HG02678 (cell line): Measurements from ENCODE around the gene ATG7.

Experiments used
- ATAC-seq: cut with Tn5 transposase; IDR thresholded peaks from one replicate; pipeline ENCODE4 v1.9.1; 2021; ENCODE audit warnings: mild to moderate bottlenecking, moderate library complexity; ENCODE audit not compliant: unreplicated experiment

The ATG7 gene

DNA sequence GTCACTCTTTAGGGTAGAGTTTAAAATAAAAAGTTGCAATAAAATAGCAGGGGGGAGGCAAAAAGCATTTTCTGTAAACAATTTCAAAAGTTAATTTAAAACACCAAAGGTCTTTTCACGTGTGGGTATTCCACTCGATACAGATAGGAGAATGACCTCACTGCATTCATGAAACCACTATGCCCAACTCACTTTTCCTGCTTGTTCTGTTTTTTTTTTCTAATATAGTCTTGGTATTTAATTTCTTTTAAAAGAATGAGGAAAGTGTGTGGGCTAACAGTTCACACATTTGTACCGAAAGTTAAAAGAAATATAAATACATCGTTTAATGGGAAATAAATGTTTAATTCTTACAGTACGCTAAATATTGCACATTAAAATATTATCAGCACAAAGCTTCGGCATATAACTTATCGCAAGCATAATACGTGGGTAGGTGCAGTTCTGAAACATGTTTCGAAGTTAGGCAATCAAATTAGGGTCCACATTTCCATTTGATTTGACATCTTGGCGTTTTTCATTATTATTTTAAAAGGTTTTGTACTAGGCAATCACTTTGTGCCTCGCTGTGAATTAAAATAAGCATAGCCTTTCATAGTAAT, 330.1 kb downstream of the ATG7 start:
- no peak for ATAC-seq

DNA sequence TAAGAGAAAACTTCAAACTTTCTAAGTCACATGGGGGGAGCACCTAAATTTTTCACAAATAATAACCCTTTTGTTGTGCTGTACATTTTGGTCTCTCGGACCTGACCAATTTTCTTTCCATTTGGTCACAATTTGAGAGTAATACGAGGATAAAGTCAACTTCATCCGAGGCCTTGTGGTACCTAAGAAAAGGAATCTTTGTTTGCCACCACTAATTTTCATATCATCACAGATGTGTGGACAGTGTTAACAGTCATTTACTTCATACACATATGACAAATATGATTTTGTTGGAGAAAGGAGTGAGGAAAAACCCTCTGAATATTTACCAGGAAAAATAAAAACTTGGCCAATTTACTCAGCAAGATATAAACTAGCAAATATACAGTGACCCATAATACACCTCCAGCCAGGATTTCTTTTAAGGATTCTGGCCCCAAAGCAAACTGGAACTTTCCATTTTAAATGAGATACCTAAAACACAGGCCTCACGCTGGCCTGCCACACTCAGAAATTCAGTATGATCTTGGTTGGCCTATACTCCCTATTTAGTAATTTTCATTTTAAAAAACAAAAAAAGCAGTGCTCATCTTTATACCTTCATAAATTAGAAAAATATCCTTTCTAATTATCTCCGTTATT, 330.8 kb downstream of the ATG7 start:
- no peak for ATAC-seq

- no peak for ATAC-seq
These were observed 331.4 kb downstream of the ATG7 start for GRCh38 chr3:11603628-11604027.

DNA sequence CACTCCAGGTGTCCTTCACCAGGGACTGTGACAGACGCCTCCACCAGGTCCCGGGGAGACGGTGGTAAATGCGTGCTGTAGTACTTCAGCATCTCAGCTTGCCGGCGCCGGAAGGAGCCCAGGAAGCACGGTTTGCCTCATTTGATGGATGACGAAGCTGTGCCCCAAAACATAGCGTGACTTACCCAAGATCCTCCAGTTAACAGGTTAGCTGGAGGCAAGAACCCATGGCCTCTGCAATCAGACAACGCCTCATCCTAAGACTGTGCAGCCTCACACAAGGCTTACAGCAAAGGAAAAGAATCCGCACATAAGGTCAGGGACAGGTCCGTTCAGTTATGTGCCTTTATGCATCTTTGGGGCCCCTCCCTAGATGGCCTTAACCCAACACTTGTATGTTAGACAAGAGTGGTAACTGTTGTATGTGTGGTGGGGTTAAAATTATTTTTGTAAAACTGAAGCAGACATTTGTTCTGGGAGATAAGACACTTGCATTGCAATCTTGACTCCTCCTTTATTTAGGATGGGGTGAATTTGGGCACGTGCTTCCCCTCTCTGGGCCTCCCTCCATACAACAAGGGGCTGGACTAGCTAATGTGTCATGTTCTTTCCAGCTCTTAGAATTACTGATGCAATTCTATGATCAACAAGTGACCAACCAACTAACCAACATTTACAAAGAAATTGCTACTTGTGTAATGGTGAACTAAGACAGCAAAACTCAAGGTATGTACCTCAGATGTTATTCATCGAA, 332.1 kb downstream of the ATG7 start:
- no peak for ATAC-seq

DNA sequence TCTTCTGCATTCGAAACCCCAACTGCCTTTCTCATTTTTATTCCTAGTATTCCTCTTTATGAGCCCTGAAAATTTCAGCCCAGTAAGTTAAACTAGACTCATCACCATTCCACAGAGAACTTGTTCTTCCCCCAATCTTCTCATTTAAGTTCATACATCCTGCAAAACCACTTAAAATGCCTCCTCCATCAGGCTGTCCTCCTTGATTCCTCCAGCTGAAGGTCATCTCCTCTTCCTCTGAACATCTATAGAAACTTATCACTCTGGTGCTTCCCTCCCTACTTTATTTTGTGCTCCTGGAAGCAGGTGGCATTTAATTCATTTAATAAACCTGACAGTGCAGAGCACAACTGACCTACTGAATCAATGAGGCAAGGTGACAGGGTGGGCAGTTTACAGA, 333.2 kb downstream of the ATG7 start:
- ATAC-seq: no peak

GRCh38 chr3:11606090-11606784, 334.0 kb downstream of the ATG7 start:
- ATAC-seq: no peak

GRCh38 chr3:11606865-11607440, 334.8 kb downstream of the ATG7 start:
- no peak for ATAC-seq
